Measurements from ENCODE around the gene TBCEL.
"Not testable (repeated sequence)": the region's sequence is repeated elsewhere in the genome, so short reads cannot be mapped to it uniquely, and the experiment has no call there.

The TBCEL gene

GRCh38 chr11:121029813-121030445 is 6.0 kb downstream of the TBCEL start:
- no peak for DNase-seq

GRCh38 chr11:121031167-121031566 is 7.3 kb downstream of the TBCEL start:
- DNase-seq: no peak

- DNase-seq: not testable (repeated sequence)
Observed at GRCh38 chr11:121031648-121032047, 7.7 kb downstream of the TBCEL start.

- DNase-seq: no peak
Observed at GRCh38 chr11:121032546-121032945, 8.6 kb downstream of the TBCEL start.

- DNase-seq: no peak
Observed at GRCh38 chr11:121033635-121034034, 9.7 kb downstream of the TBCEL start.

- no peak for DNase-seq
Observed at GRCh38 chr11:121035169-121035755, 11.4 kb downstream of the TBCEL start.

- DNase-seq: no peak
Observed at GRCh38 chr11:121035780-121036179, 11.9 kb downstream of the TBCEL start.

GRCh38 chr11:121037016-121037415 is 13.1 kb downstream of the TBCEL start:
- no peak for DNase-seq

- no peak for DNase-seq
Observed at GRCh38 chr11:121038648-121039409, 14.9 kb downstream of the TBCEL start.

GRCh38 chr11:121039971-121040613 is 16.2 kb downstream of the TBCEL start:
- no peak for DNase-seq

GRCh38 chr11:121040614-121041002 is 16.7 kb downstream of the TBCEL start:
- DNase-seq: no peak

GRCh38 chr11:121041072-121041471 is 17.2 kb downstream of the TBCEL start:
- no peak for DNase-seq

GRCh38 chr11:121042296-121042695 is 18.4 kb downstream of the TBCEL start:
- no peak for DNase-seq

GRCh38 chr11:121047926-121048325 is 24.0 kb downstream of the TBCEL start:
- DNase-seq: no peak

GRCh38 chr11:121048464-121049233 is 24.7 kb downstream of the TBCEL start:
- no peak for DNase-seq

- no peak for DNase-seq
Observed at GRCh38 chr11:121053244-121053643, 29.3 kb downstream of the TBCEL start.

- no peak for DNase-seq
Observed at GRCh38 chr11:121054266-121054665, 30.4 kb downstream of the TBCEL start.

- no peak for DNase-seq
Observed at GRCh38 chr11:121055076-121055475, 31.2 kb downstream of the TBCEL start.

GRCh38 chr11:121057922-121058321 is 34.0 kb downstream of the TBCEL start:
- DNase-seq: no peak

GRCh38 chr11:121058941-121059340 is 35.0 kb downstream of the TBCEL start:
- DNase-seq: no peak

GRCh38 chr11:121059605-121060004 is 35.7 kb downstream of the TBCEL start:
- DNase-seq: no peak

- DNase-seq: no peak
Observed at GRCh38 chr11:121063728-121064127, 39.8 kb downstream of the TBCEL start.

- DNase-seq: no peak
Observed at GRCh38 chr11:121066623-121067022, 42.7 kb downstream of the TBCEL start.

Measured in NCI-H146 (cell line).